K562 treated with DMSO at 1 percent for 4 hours (cell line): Measurements from ENCODE around the gene CDV3. TPM values are rescaled to one million over a fixed set of nuclear protein-coding genes. Genes with fewer than 3 reads are reported as not detected.

ENCODE experiments used
- total RNA-seq: library from RNA; unstranded; fragments of 300-600 nt; gene quantifications from 2 replicates; pipeline ENCODE4 v1.2.3, GENCODE V29; 2022; ENCODE audit not compliant: insufficient read depth

Gene CDV3, protein sequence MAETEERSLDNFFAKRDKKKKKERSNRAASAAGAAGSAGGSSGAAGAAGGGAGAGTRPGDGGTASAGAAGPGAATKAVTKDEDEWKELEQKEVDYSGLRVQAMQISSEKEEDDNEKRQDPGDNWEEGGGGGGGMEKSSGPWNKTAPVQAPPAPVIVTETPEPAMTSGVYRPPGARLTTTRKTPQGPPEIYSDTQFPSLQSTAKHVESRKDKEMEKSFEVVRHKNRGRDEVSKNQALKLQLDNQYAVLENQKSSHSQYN
- 37.0 and 48.8 TPM in 2 replicates for total RNA-seq

DNA sequence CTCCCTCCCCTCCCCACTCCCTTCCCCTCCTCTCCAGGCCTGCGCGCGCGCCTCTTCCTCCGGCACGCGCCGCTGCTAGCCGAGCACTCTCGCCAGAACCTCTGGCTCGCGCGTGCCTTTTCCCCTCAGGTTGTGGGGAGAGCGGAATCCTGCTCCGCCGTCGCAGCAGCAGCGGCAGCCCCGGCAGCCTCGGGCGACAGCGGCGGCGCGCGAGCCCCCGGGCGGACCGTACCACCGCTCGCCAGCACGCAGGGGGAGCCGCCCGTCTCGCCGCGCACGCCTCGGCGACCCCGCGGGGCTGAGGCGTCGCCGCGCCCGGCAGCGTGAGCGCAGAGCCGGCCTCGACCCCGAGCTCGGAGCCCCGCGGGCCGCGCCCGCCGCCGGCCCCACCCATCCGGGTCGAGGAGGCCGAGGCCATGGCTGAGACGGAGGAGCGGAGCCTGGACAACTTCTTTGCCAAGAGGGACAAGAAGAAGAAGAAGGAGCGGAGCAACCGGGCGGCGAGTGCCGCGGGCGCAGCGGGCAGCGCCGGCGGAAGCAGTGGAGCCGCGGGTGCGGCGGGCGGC, at the start of gene CDV3:
Gene CDV3 (plus strand): TSS at position 58 of the 566 bp plus-strand sequence. CDS start 359 bp downstream, at position 417.

Other genes starting within 250 kb of the CDV3 start
- not detected in 2 replicates for gene BFSP2, start 173.6 kb upstream of the CDV3 start, total RNA-seq
- 20.6 and 27.1 TPM in 2 replicates for gene TOPBP1, start 88.3 kb downstream of the CDV3 start, total RNA-seq
- 3.1 and 3.3 TPM in 2 replicates for gene TF, start 172.7 kb downstream of the CDV3 start, total RNA-seq
- gene SRPRB, start 232.1 kb downstream of the CDV3 start, total RNA-seq: 9.9 and 14.8 TPM in 2 replicates